Activated T-cell treated with anti-CD3 and anti-CD28 coated beads for 1 hour (primary cell): ENCODE measurements around the gene PKMYT1.
"Not testable (repeated sequence)": the region's sequence is repeated elsewhere in the genome, so short reads cannot be mapped to it uniquely, and the experiment has no call there.

Experiments
- DNase-seq: peaks from one replicate; pipeline ENCODE4 v3.0.0-alpha.2; 2020; ENCODE audit warnings: low read depth

The PKMYT1 gene

DNA sequence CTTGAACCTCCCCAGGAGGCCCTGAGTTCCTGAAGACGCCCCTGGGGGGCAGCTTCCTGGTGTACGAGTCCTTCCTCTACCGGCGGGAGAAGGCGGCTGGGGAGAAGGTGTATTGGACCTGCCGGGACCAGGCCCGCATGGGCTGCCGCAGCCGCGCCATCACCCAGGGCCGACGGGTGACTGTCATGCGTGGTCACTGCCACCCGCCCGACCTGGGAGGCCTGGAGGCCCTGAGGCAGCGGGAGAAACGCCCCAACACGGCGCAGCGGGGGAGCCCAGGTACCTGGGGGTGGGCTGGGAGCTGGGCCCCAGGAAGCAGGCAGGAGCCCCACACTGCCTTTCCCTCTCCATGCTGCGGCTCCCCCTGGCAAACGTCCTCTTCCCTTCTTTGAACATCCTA, 46.5 kb downstream of the PKMYT1 start:
- no peak for DNase-seq

DNA sequence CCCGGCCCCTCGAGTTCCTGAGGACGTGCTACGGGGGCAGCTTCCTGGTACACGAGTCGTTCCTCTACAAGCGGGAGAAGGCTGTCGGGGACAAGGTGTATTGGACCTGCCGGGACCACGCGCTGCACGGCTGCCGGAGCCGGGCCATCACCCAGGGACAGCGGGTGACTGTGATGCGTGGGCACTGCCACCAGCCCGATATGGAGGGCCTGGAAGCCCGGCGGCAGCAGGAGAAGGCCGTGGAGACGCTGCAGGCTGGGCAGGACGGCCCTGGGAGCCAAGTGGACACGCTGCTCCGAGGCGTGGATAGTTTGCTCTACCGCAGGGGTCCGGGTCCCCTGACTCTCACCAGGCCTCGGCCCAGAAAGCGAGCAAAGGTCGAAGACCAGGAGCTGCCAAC, 47.1 kb downstream of the PKMYT1 start:
- DNase-seq = no peak

DNA sequence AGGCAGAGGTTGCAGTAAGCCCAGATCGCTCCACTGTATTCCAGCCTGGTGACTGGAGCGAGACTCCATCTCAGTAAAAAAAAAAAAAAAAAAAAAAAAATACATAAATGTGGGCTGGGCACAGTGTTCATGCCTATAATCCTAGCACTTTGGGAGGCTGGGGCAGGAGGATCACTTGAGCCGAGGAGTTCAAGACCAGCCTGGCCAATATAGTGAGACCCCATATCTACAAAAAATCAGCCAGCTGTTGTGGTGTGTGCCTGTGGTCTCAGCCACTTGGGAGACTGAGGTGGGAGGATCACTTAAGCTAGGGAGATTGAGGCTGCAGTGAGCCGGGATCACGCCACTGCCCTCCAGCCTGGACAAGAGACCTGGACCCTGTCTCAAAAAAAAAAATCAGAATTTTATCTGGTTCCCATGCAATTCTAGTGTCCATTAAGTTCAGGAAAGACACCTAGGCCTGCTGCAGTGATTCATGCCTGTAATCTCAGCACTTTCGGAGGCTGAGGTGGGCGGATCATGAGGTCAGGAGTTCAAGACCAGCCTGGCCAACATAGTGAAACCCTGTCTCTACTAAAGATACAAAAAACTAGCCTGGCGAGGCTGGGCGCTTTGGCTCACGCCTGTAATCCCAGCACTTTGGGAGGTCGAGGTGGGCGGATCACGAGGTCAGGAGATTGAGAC, 48.9 kb downstream of the PKMYT1 start:
- not testable (repeated sequence) for DNase-seq

GRCh38 chr16:2930236-2930635, 50.0 kb downstream of the PKMYT1 start:
- no peak for DNase-seq

DNA sequence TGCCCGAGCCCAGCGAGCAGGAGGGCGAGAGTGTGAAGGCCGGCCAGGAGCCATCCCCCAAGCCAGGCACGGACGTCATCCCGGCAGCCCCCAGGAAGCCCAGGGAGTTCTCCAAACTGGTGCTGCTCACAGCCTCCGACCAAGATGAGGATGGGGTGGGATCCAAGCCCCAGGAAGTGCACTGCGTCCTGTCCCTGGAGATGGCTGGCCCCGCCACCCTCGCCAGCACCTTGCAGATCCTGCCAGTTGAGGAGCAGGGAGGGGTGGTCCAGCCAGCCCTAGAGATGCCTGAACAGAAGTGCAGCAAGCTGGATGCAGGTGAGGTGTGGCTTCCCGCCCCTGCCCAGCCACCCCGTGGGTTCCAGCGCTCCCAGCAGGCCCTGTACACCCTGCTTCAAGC, 50.6 kb downstream of the PKMYT1 start:
- no peak for DNase-seq

DNA sequence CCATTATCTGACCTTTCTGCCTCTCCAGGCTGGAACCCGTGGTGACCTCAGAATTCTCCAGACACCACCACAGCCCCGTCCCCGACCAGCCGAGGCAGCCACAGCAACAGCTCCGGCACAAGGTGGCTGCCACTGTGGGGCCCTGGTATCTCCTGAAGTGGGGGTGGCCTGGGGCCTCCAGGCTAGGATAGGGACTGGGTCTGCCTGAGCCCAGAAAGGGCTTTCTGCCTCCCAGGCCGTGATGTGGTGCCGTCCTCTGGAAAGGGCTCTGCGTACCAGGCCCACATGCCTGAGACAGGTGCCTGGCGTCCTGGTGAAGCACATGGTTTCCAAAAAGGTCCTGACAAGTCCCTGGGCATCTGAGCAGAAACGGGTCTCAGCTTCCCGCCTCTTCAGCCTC, 51.5 kb downstream of the PKMYT1 start:
- DNase-seq = no peak

GRCh38 chr16:2928151-2928550, 52.1 kb downstream of the PKMYT1 start:
- DNase-seq = not testable (repeated sequence)

GRCh38 chr16:2927010-2927646, 53.1 kb downstream of the PKMYT1 start:
- DNase-seq = peak; percentile 81

GRCh38 chr16:2926650-2926999, 53.6 kb downstream of the PKMYT1 start:
- DNase-seq = no peak

DNA sequence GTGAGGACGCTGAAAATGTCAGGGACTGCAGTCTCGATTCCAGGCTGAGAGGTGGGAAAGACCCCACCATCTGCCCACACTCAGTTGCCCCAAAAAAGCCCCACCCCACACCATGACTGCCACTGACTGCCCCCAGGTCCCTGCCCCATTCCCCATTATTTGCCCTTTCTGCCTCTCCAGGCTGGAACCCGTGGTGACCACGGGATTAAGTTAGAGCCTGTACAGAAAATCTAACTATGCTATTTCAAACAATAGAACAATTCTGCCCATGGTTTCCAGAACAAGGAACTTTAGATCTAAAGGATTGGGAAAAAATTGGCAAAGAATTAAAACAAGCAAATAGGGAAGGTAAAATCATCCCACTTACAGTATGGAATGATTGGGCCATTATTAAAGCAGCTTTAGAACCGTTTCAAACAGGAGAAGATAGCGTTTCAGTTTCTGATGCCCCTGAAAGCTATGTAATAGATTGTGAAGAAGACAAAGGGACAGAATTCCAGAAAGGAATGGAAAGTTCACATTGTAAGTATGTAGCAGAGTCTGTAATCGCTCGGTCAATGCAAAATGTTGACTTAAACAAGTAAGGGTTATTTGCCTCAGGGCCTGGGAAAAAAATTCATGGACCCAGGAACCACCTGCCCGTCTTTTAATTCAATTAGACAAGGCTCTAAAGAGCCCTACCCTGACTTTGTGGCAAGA, 54.1 kb downstream of the PKMYT1 start:
- DNase-seq = no peak

- no peak for DNase-seq
These were observed 55.1 kb downstream of the PKMYT1 start for GRCh38 chr16:2924901-2925755.

- DNase-seq = no peak
These were observed 56.8 kb downstream of the PKMYT1 start for GRCh38 chr16:2923481-2923880.
